Nucleus accumbens (tissue), 56 donors: Measurements from ENCODE around the gene ABHD12.

Experiments
- DNase-seq, 56 donors: peaks; one replicate each; lab custom pipeline; 2025; lab: John Stamatoyannopoulos, UW

Gene ABHD12

DNA sequence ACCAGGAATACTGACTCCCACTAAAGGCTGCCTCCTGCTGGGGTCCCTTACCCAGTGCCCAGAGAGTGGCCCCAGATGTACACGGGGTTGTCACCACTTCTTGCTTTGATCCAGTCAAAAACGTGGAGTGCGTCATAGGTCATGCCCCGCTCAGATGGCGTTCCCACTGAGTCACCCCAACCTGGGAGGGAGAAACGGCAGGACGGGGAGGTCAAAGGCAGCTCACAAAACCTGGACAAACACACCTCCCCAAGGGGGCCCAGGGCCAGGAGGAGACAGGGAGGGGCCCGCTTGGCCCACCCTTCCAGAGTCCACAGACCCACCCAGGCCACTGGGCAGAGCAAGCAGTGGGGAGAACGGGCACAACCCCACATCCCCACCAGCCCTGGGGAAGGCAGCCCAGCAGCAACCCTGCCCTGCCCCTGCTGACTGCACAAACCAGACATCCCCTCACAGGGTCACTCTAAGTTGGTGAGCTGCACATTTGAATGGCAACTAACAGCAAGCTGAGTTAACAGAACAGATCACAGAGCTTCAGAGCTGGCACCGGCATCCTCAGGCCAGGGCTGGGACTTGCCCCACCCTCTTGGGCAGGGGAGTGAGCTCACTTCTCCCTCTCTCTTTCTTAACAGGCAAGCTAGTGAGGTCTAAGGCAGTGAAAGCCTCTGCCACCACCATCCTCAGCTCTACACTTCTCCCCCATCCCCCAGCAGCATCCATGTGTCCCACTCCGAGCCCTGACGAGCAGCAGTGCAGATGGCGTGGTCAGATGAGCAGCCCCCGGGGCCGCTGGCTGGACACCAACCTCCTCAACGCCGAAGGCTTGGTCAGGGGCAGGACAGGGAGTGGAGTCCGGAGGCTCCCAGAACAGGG is 81.0 kb downstream of the ABHD12 start:
- peak in 5 of 56 donors; percentile 13 to 50 (median 32) for DNase-seq

DNA sequence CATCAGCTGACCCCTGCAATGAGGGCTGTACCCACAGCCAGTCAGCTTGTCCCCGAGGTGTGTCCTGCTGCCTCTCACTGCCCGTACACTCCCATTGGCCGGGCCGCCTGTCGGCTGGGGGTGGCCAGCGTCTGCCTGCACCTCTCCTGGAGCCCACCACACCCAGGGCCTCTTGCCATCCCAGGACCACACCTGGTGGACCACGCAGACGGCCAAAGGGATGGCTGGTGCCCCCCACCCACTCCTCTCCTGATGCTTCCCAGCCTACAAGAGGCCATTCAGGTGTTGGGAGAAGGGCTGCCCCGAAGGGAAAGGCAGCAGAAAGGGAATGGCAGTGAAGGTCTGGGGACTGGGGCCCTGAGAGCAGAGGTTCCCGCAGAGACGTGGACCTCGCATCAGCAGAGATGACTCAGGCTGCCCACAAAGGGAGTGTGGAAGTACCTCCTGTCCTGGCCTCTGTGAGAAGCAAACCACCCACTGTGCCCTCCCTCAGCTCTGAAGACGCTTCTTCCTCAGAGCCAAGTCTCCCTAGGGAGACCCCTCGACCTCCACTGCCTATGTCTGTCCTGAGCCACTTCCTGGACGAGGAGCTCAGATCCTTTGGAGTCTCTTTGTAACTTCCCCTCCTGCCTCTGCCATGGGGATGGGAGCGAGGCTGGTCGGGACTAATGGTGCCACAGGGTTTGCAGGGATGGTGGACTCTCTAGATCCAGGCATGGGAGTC is 81.8 kb downstream of the ABHD12 start:
- DNase-seq = no peak

DNA sequence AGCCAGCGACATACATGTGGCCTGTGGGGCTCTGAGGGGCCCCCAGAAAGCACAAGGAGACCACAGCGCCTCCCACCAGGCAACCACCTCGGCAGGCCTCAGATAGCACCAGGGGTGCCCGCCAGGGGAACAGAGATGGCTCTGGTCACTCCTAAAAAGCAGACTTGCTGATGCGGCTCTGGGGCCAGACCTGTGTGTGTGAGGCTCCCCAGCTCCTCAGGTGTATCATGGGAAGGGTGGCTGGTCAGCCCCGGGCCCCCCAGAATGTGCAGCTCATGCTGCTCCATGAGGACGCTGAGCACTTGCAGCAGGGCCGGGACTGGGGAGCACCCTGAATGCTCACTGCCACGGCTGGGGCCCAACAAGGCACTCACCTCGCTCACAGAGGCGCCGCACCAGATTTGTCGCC is 82.5 kb downstream of the ABHD12 start:
- DNase-seq = no peak

DNA sequence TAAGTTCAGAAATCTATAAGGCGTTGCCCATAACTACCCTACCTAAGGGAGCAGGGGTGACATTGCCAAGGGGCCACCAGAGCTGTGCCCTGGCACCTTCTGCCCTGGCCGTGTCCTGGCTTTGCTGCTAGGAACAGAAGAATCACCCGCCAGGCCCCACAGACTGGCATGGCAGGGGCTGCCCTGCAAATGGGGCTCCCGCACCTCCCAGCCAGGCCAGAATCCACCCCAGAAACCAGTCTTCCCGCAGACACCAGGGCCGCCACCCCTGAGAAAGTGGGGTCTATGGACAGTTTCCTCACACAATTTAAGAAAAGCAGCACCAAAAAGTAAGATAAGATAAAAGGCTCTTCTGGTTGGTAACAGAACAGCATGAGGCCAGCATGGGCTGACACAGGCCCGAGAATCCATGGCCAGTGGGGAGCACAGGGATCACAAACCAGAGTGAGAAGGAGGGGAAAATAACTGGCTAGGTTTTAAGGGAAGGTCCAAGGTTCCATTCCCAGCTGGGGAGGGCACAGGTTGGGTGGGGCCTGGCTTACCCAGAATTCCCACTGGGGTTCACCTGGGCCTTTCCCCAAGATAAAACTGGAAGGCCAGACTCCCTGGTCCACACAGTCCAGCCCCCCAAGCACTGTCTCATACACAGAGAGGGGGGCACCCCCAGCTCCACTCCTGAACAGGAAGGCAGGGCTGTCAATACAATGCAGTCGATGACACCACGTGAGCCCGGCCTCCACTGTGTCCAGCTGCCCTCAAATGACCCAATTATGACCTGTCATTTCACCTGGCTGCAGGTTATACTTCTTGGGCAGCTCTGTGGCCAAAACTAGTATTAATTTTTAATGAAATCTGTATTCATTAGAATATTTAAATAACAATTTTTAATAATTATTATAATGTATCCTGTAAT is 83.4 kb downstream of the ABHD12 start:
- no peak for DNase-seq

DNA sequence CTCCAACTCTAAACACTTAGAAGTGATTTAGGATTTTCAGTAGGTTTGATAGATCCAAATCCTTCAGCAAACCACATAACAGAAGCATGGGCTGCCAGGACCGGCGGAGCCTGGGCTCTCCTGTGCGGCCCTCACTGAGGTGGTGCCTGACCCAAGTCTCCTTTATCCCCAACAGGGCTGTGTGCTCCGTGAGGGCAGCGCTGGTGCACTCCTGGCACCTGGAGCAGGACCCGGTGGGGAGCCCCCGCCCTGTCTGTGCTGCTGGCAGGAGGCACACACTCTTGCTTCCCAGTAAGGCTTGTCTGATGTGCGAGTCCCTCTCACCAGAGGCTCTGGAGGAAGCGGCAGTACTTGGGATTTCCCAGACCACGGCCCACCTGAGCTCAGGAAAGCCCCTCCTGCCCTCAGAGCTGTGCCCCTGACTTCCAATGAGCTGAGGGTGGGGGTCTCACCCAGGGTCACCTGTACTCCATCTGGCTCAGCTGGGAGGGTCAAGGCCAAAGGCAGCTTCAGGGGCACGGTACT is 86.5 kb downstream of the ABHD12 start:
- no peak for DNase-seq

- DNase-seq = peak in 1 of 56 donors; percentile 27
Measured at GRCh38 chr20:25303292-25304024, 87.2 kb downstream of the ABHD12 start.

GRCh38 chr20:25302596-25302995 is 88.0 kb downstream of the ABHD12 start:
- no peak for DNase-seq

DNA sequence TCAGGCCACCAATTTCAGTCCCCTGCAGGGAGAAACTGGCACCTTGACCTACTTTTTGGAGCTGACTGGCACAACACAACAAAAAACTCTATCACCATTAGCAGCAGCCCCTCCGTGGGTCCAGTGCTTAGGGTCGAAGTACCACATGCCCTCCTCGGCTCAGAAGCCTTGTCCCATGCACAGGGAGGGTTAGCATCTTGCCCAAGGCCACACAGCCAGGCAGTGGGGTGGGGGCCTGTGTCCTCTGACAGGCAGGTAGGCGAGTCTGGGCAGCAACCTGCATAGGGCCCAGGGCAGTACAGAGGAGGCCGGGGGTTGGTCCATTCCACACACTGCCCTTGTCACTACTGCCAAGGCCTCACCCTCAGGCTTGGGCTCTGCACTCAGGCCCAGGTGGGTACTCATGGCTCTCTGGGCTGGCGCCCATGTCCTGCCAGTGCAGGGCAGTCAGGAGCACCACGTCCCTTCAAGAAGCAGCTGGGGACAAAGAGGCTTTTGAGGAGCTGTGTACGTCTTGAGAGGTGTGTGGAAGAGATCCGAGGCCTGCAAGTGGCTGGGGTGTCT is 89.2 kb downstream of the ABHD12 start:
- no peak for DNase-seq

DNA sequence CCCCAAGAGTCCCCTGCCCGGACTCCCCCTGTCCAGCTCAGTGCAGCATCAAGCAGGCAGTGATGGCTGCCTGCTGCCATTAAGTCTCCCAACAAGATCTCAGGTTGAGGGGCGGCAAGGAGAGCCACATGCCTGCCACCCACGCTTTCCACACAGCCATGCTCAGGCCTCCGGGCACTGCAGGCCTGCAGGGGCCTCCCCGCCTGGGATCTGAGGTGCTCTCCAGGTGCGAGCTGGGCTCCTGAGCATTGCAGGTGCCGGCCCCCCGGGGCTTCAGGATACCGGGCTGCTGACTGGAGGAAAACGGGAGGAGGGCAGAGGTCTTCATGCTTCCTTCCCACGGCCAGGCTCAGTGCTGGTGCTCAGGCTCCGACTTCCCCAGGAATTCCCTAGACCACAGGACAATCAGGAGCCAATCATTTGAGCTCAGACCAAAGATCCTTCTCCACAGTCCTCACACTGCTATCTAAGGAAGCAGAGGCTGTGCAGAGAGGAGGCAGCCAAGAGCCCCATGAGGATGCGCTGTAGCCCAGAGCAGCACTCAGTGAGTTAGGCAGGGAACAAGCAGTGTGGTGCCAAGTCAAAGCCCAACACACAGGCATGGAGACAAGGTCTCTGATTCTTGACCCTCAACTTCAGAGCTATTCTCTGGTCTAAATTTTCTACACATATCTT is 90.0 kb downstream of the ABHD12 start:
- no peak for DNase-seq

- DNase-seq = no peak
Measured at GRCh38 chr20:25299806-25300205, 90.8 kb downstream of the ABHD12 start.

GRCh38 chr20:25297141-25297905 is 93.3 kb downstream of the ABHD12 start:
- no peak for DNase-seq

DNA sequence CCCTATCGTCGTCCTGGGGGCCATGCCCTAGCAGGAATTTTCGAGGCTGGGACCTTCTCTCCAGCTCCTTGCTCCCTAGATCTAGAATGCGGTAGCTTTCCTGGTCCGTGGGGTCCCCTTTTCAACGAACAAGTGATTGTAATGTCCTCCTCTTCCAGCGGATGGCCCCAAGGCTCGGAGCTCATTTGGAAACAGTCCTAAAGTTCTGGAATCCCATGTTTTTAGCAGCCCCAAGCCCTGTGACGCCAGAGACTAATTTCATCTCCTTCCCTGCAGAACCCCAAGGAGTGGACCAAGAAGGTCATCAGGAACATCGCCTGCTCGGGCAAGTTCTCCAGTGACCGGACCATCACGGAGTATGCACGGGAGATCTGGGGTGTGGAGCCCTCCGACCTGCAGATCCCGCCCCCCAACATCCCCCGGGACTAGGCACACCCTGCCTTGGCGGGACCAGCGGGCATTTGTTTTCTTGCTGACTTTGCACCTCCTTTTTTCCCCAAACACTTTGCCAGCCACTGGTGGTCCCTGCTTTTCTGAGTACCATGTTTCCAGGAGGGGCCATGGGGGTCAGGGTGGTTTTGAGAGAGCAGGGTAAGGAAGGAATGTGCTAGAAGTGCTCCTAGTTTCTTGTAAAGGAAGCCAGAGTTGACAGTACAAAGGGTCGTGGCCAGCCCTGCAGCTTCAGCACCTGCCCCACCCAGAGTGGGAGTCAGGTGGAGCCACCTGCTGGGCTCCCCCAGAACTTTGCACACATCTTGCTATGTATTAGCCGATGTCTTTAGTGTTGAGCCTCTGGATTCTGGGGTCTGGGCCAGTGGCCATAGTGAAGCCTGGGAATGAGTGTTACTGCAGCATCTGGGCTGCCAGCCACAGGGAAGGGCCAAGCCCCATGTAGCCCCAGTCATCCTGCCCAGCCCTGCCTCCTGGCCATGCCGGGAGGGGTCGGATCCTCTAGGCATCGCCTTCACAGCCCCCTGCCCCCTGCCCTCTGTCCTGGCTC is 94.2 kb downstream of the ABHD12 start:
- DNase-seq = peak in 32 of 56 donors; percentile 13 to 72 (median 40)

DNA sequence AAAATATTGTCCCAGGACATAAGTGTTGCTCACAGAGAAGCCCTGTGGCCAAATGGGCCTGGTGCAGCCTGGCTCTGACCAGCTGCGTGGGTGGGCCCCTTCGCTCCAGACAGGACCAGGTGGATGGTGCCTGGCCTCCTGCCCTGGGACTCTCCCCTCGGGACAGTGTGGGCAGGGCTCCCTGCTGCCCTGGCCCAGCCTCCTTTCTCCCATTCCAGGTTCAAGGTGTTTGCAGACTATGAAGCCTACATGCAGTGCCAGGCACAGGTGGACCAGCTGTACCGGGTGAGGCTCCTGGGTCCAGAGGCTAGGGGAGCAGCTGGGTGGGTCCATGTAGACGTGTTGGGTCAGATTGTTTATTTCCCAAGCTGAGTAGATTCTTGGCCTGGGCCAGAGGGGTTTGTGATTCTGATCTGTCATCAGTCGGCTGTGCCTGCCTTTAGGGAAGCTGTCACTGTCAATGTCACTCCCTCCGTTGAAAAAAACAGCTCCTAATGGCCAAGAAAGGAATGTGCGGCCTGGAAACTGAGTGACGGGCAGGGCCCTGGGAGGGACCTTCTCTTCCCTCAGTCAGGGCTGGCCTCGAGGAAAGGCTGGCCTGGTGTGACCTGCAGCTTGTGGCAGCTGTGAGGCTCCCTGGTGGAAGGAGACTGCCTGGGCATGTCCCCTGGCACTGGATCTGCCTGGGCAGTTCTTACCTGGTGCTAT is 95.1 kb downstream of the ABHD12 start:
- DNase-seq = peak in 1 of 56 donors; percentile 23

DNA sequence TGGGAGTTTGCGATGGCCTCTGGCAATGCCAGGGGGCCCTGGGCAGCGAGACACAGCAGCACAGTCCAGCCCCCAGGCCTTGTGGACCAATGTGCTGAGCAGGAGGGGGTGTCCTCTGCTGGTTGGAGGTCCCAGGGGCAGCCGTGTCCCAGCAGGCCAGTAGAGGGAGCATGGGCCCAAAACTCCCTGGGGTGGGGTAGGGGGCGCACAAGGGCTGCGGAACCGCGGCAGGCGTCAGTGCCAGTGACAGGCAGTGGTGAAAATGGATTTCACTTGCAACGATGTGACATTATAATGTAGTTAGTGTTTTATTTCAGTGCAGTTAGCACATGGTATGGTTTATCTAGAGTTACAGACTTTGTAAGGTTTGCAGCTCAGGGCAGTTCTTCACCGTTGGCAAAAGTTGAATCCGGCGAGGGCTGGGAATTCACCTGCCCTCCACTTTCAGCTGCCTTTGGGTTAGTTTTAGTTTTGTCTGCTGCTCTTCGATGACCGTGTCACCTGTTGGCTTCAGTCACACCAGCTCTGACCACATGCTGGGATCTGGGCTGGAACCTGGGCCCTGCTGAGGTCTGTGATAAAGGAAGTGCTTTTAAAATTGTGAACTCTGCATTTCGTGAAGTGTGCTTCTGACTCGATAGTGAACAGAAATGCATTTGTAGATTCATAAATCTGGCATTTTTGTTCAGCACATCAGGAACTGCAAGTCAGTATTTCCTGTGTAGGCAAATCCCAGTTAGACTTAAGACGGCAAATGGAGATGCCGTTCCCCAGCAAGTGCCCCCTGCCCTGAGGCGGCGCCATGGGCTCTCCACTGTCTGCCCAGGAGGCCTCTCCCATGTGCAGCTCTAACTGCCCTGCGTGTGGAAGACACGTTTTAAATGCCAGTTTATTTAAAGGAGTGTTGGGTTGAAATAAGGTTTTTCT is 95.9 kb downstream of the ABHD12 start:
- peak in 50 of 56 donors; percentile 14 to 81 (median 51) for DNase-seq

DNA sequence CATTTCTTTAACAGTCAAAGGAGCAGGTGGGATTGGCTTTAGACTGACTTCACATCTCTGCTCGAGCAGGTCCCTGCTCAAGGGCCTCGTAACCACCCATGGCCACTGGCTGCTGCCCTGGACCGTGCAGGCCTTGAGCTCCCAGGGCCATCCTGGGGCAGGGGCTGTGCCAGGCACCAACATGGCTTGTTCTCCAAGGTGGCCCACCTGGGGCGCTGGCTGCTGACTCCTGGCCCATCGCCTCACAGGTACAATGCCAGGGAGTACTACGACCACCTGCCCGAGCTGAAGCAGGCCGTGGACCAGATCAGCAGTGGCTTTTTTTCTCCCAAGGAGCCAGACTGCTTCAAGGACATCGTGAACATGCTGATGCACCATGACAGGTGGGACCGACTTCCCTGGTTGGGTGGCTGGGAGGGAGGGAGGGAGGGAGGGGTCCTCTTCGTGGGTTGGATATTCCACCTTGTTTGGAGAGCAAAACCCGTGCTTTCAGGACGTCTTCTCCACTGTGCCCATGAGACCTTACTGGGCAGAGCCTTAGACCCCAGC is 96.7 kb downstream of the ABHD12 start:
- DNase-seq = no peak
